Astrocyte of the hippocampus (primary cell): Measurements from ENCODE around the gene IL1RAPL2.

Experiments used
- DNase-seq: peaks from one replicate; pipeline ENCODE4 v3.0.0; 2011; ENCODE audit warnings: low read depth, low spot score

The IL1RAPL2 gene

GRCh38 chrX:105266456-105266855, 700.5 kb downstream of the IL1RAPL2 start:
- no peak for DNase-seq

- DNase-seq, result no peak
Measured at GRCh38 chrX:105267167-105267566, 701.2 kb downstream of the IL1RAPL2 start.

GRCh38 chrX:105269386-105269785, 703.4 kb downstream of the IL1RAPL2 start:
- no peak for DNase-seq

- no peak for DNase-seq
Measured at GRCh38 chrX:105273326-105273725, 707.3 kb downstream of the IL1RAPL2 start.

GRCh38 chrX:105274091-105274490, 708.1 kb downstream of the IL1RAPL2 start:
- DNase-seq, result no peak

- DNase-seq, result no peak
Measured at GRCh38 chrX:105277132-105277531, 711.1 kb downstream of the IL1RAPL2 start.

GRCh38 chrX:105282077-105282476, 716.1 kb downstream of the IL1RAPL2 start:
- no peak for DNase-seq

GRCh38 chrX:105297041-105297440, 731.0 kb downstream of the IL1RAPL2 start:
- DNase-seq, result no peak

- DNase-seq, result no peak
Measured at GRCh38 chrX:105299286-105299685, 733.3 kb downstream of the IL1RAPL2 start.

- no peak for DNase-seq
Measured at GRCh38 chrX:105302246-105302645, 736.2 kb downstream of the IL1RAPL2 start.

- peak; percentile 3 for DNase-seq
Measured at GRCh38 chrX:105307762-105308161, 741.8 kb downstream of the IL1RAPL2 start.

GRCh38 chrX:105313596-105313995, 747.6 kb downstream of the IL1RAPL2 start:
- DNase-seq, result no peak

- DNase-seq, result no peak
Measured at GRCh38 chrX:105314458-105314857, 748.5 kb downstream of the IL1RAPL2 start.

GRCh38 chrX:105315248-105315647, 749.2 kb downstream of the IL1RAPL2 start:
- DNase-seq, result no peak

- no peak for DNase-seq
Measured at GRCh38 chrX:105317117-105317516, 751.1 kb downstream of the IL1RAPL2 start.

- DNase-seq, result peak; percentile 20
Measured at GRCh38 chrX:105323928-105324327, 757.9 kb downstream of the IL1RAPL2 start.

GRCh38 chrX:105328773-105329172, 762.8 kb downstream of the IL1RAPL2 start:
- DNase-seq, result no peak

- peak; percentile 12 for DNase-seq
Measured at GRCh38 chrX:105331244-105331643, 765.2 kb downstream of the IL1RAPL2 start.

GRCh38 chrX:105347373-105347772, 781.4 kb downstream of the IL1RAPL2 start:
- DNase-seq, result no peak

GRCh38 chrX:105349476-105349875, 783.5 kb downstream of the IL1RAPL2 start:
- no peak for DNase-seq

GRCh38 chrX:105375816-105376215, 809.8 kb downstream of the IL1RAPL2 start:
- DNase-seq, result peak; percentile 29

GRCh38 chrX:105424729-105425128, 858.7 kb downstream of the IL1RAPL2 start:
- no peak for DNase-seq

GRCh38 chrX:105451401-105451800, 885.4 kb downstream of the IL1RAPL2 start:
- DNase-seq, result no peak

GRCh38 chrX:105458846-105459245, 892.8 kb downstream of the IL1RAPL2 start:
- peak; percentile 70 for DNase-seq
